GM19397 (cell line): ENCODE measurements around the gene CUTC.
"Not testable (repeated sequence)": the region's sequence is repeated elsewhere in the genome, so short reads cannot be mapped to it uniquely, and the experiment has no call there.

Experiments
- ATAC-seq: cut with Tn5 transposase; IDR thresholded peaks from one replicate; pipeline ENCODE4 v1.9.1; 2021; ENCODE audit warnings: mild to moderate bottlenecking, moderate library complexity; ENCODE audit not compliant: unreplicated experiment

Gene CUTC, protein sequence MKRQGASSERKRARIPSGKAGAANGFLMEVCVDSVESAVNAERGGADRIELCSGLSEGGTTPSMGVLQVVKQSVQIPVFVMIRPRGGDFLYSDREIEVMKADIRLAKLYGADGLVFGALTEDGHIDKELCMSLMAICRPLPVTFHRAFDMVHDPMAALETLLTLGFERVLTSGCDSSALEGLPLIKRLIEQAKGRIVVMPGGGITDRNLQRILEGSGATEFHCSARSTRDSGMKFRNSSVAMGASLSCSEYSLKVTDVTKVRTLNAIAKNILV

GRCh38 chr10:99732033-99732842, at the start of gene CUTC, which contains the start of gene COX15:
CUTC (plus strand) TSS chr10:99732234; CDS start chr10:99732349, 115 bp downstream.
COX15 (minus strand) TSS chr10:99732127; CDS start chr10:99732049, 78 bp downstream.
- ATAC-seq: peak; percentile 85

DNA sequence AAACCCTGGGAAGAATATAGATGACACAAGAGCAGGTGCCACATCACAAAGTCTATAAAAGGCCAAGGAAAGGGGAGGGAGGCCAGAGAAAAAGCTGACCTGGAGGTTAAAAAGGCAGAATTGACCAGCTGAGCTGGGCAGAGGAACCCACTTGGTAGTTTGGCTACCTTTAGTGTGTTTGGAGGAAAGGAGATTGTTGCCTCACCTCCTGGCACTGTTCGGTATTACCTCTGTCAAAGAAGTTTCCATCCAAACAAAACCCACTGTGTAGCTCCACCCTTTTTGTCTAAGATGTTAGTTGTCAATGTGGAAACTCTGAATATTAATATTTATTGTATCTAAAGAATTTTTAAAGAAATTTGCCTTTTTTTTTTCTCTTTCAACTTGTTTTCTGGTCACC, 49.3 kb upstream of the CUTC start:
- ATAC-seq: no peak

DNA sequence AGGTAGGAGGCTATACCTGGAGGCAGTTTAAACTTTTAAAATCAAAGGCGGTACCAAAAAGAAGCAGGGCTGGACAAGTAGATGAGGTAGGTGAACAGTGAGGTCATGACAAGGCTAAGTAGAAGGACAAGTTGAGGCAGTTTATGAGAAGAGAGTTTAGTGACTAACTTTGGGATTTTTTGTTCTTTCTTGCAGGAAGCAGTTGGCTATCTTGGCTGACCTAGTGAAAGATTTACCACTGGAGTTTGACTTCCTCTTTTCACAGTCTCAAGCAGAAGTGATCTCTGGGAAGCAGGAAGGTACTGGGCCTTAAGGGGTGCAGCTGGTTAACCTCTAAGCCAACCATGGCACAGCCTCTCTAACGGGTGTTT, 46.5 kb upstream of the CUTC start:
- peak; percentile 85 for ATAC-seq

GRCh38 chr10:99689461-99689860, 42.6 kb upstream of the CUTC start:
- no peak for ATAC-seq

GRCh38 chr10:99693933-99694583, 38.0 kb upstream of the CUTC start:
- no peak for ATAC-seq

- no peak for ATAC-seq
These were observed 36.3 kb upstream of the CUTC start for GRCh38 chr10:99695761-99696160.

DNA sequence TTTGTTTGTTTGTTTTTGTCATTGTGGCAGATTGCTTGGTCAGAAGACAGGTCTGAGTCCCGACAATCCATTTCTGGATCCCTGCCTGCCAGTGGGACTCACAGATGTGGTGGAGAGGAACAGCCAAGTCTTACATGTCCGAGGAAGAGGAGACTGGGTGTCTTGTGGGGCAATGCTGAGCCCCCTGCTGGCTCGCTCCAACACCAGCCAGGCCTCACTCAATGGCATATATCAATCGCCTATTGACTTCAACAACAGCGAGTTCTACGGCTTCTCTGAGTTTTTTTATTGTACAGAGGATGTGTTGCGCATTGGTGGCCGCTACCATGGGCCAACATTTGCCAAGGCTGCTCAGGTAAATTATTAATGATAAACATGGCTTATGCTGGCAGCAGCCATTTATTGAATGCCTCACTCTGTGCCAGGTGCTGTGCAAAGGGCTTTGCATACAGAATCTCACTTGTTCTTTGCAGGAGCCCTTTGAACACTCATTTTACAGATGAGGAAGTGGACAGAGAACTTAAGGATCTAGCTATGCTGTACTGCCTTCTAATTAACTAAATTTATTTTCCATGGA, 33.4 kb upstream of the CUTC start:
- no peak for ATAC-seq

DNA sequence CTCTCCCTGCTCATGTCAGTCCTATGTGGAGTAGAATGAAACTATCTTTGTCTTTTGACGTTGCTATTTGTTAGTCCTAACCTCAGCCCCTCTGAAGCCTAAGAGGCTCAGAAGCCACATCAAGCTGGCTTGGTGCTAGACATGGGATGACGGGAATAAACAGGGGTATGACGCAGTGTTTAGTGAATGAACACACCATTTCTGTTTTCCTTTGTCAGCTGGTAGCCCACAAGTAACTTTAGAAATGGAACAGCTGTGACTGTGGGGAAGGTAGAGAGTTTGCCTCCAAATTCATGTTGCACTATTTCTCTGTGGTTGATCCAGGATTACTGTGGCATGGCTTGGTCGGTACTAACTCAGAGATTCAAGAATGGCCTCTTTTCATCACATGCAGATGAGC, 31.4 kb upstream of the CUTC start:
- no peak for ATAC-seq

DNA sequence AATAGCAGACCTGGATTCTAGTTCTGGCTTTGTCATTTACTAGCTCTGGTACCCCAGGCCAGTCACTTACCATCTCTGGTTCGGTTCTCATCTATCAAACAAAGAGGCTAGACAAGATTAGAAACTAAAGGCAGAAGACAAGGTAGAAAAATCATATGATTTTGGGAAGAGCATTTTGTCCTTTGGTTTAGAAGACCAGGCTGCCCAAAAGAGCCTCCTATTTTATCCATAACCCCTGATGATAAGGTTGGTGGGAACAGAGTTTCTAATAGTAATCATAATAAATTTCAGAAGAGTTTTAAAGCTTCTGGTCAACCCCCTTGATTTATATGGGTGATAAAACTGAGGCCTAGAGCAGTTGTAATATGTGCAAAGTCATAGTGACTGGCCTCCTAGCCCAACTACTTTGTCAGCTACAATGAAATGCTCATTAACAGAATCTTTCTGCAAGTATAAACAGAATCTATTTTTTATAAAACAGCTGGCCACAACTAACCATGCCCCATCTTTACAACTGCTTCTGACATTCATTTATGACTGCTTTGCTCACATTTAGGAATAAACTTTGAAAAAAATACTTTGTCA, 23.5 kb upstream of the CUTC start:
- no peak for ATAC-seq

DNA sequence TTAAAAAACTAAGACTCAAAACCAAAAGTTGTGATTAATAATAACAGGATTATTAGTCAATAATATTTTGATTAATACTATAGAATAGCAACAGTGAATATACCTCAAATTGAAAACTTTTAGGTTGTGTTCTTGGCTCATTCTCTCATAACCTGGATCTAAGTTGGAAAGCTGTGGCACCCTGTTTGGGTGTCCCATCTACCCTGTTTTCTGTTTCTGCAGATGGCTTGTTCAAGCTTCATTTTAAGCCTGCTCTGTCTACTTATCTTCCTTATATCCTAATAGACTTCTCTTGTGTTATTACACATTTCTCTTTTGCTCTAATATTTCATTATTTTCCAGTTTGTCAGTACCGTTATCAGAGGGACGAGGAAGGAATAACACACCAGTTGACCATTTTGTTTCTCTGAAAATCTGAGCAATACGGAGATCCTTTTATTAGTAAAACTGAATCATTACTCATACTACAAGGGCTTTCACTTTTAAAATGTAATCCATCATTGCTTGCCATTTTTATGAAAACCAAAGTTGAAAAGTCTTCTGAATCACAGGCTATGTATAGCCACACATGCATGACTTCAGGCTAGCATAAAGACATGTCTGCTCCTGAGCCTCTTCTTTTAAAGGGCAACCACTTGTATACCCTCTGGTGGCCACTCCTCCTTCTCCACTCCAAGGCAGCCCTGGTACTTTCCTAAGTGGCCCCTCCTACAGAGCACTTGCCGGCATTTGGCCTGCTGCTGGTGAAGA, 22.4 kb upstream of the CUTC start:
- no peak for ATAC-seq

DNA sequence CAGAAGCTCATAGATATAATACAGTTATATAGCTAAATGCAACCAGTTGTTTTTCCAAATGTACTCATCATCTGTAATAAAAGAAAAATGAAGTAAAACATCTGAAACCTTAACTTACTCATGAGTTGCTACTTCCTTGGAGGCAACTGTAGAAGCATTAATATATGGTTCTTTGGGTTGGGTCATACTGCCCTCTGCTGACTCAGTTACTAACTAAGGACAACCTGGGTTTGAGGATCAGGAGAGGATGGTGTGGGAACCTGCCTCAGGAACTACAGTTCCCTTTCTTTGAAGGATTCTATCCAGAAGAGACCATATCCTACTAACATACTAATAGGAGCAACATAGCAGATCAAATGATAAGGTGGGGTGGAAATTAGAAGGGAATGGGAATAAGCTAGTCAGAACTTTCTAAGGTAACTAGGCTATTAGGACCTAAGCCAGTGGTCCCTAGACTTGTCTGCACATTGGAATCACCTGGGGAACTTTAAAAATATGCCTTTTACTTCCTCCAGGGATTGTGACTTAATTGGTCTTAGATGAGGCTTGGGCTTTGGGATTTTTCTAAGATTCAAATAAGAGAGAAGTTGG, 20.8 kb upstream of the CUTC start:
- no peak for ATAC-seq

- ATAC-seq: no peak
These were observed 17.6 kb upstream of the CUTC start for GRCh38 chr10:99714446-99714845.

DNA sequence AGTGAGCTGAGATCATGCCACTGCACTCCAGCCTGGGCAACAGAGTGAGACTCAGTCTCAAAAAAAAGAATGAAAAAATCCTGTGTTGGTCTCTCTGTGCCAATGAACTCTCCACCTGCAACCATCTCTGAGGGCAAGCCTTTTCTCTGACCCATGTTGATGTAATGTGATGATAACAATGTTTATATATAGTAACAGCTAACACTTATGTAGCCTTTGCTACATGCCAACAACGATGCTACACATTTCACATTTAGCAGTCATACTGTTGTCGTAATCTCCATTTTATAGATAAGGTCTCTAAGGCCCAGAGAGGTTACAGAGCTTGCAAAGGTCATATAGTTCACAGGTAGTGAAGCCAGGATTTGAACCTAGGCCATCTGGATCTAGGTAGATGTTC, 11.6 kb upstream of the CUTC start:
- ATAC-seq: no peak

- no peak for ATAC-seq
These were observed 2.0 kb upstream of the CUTC start for GRCh38 chr10:99730026-99730425.

DNA sequence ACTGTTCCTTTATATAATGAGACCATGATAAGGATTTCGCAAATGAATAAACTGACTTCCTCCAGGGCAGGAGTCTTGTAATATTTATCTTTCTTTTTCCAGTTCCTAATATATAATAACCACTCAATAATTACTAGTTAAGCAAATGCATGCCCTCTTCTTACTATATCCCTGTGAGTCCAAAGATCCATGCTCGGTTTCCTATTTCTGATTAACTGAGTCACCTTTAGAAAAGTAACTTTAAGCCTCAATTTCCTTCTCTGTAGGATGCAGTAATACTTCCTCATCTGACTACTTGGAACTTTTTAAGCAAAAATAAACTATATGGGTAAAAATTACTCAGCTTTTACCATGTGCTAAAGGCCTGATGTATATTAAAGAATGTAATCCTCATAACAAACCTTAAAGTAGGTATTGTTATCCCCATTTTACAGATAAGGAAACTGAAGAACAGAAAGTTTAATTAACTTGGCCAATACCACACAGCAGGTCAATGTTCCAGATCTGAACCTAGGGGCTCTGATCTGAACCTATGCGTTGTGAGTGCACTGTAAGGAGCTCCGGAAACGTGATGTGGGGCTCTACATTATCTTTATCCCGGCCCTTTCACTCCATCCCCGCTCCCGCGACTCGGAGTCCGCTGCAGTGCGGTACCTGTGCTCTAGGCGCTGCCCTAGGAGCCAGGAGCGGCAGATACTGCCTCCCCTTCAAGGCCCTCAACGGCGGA, 565 bp upstream of the CUTC start:
- peak; percentile 26 for ATAC-seq

DNA sequence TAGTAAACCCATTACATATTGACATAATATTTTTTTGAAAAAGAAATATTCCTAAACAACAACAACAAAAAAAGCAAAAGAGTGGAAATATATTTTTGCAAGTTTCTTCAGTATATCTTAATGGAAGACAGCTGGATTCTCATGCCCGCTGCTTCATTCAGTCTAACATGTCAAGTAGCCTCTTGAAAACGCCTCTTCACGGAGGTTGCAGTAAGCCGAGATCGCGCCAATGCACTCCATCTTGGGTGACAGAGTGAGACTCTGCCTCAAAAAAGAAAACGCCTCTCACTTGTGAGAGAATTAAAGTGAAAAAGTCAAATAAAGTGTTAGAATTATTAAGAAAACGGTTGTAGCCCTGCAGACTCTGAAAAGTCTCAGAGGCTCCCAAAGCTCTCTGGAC, 1.3 kb downstream of the CUTC start:
- no peak for ATAC-seq

- not testable (repeated sequence) for ATAC-seq
These were observed 2.1 kb downstream of the CUTC start for GRCh38 chr10:99734111-99734510.

DNA sequence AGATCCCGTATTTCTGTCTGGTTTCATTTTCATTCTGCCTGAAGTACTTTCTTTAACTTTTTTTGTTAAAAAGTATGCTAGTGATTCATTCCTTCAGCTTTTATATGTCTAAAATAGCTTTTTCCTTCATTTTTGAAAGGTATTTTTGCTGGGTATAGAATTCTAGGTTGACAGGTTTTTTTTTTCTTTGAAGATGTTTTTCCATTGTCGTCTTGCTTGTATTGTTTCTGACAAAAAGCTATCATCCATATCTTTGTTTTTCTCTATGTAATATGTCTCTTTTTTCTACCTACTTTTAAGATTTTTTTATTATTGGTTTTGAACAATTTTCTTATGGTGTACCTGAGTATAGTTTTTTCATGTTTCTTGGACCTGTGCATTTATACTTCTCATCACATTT, 8.2 kb downstream of the CUTC start:
- ATAC-seq: no peak

DNA sequence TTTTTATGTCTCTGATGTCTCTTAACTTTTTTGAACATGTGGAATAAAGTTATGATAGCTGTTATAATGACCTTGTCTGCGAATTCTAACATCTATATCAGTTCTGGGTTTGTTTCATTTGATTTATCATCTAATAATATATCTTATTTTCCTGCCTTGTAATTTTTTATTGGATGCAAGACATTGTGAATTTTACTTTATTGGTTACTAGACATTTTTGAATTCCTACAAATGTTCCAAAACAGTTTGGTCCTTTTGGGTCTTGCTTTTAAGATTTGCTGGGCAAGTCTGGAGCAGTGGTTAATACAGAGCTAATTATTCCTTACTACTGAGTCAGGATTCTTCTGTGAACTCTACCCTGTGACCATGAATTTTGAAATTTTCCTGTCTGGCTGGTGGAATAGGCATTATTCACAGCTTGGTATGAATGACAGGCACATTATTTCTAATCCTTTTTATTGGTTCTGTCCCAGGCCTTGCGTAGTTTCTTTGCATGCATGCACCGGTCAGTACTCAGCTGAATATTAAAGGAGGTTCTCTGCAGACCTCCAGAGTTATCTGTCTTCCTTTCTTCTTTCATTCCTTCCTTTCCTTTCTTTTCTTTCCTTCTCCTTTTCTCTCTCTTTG, 9.0 kb downstream of the CUTC start:
- no peak for ATAC-seq
